ENCODE measurements around the gene NFAT5. TPM values are rescaled to one million over a fixed set of nuclear protein-coding genes. Genes with fewer than 3 reads are reported as not detected.

Gene NFAT5
- total and polyA plus RNA-seq, 7 donors, result 1.2 to 57.1 (median 39.4) TPM

DNA sequence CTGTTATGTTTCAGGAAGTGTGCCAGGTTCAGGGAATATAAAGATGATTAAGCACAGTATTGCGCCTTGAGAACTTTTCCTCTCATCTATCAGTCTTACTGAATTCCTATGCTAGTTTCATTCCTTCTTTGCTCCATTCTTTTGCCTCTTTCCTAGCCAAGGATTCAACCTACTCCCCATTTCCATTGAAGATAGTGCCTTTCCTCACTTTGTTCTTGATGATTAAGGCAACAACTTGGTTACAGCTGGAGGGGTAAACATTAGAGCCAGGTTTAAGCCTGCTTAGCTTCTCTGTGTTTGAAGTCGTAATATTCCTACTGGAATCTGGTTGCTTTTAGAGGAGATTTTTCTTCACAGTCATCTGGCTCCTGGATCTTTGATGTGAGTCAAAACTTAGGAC lies 85.5 kb downstream of the NFAT5 start:
- Histone ChIP-seq H3K27me3 (no peaks in the 10 kb centered on the region), H3K27ac (no peak overlapping the region), H3K36me3 (peaks cover 9 to 75% (median 21%) of the 10 kb centered on the region in 4 donors), H3K4me1 (no peaks in the 10 kb centered on the region), H3K9me3 (no peaks in the 10 kb centered on the region), H3K4me3 (no peak overlapping the region)
- no peak for TF ChIP-seq EP300 (IDR thresholded peaks at IDR 0.05)
- no peak for TF ChIP-seq POLR2A (IDR thresholded peaks at IDR 0.05)
- TF ChIP-seq, protein P1, sequence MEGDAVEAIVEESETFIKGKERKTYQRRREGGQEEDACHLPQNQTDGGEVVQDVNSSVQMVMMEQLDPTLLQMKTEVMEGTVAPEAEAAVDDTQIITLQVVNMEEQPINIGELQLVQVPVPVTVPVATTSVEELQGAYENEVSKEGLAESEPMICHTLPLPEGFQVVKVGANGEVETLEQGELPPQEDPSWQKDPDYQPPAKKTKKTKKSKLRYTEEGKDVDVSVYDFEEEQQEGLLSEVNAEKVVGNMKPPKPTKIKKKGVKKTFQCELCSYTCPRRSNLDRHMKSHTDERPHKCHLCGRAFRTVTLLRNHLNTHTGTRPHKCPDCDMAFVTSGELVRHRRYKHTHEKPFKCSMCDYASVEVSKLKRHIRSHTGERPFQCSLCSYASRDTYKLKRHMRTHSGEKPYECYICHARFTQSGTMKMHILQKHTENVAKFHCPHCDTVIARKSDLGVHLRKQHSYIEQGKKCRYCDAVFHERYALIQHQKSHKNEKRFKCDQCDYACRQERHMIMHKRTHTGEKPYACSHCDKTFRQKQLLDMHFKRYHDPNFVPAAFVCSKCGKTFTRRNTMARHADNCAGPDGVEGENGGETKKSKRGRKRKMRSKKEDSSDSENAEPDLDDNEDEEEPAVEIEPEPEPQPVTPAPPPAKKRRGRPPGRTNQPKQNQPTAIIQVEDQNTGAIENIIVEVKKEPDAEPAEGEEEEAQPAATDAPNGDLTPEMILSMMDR (IDR thresholded peaks at IDR 0.05), result no peak
- no peak for TF ChIP-seq POLR2AphosphoS5 (IDR thresholded peaks at IDR 0.05)
- no peak for DNase-seq
- intact Hi-C loops (cut with DNase I), result no loop called here
- WGBS, 2 donors, result 94 to 96% methylated on average over 2 of the region's 2 CpGs

DNA sequence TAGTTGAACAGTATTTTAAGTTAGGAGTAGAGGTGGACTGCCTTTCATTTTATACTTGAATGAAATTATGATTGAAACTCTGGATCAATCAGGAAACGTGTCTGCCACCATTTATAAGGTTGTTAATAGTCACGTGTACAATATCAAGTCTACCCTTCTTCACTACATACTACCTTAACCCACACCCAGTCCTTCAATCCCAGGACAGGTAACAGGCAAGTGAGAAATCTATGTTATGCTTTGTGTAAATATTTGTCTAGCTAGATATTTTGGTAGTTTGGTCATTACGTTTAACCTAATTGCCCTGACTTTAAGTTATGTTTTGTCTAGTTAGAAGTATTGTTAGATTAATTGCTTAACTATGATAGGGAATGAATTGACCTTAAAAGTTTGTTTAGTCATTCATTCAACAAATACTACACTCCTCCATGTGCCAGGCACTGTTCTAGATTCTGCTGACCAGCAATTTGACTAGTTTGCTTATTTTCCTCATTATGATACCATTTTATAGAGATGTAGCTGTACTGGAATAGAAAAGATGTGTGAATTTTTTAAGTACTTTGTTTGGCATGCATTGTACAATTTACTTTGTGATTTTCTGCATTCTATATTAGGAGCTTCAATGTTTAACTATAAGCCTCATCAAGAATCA lies 88.6 kb downstream of the NFAT5 start:
- no peaks in the 10 kb centered on the region for H3K4me1 ChIP-seq
- no peak overlapping the region for H3K27ac ChIP-seq
- no peak for DNase-seq
- no peaks in the 10 kb centered on the region for H3K27me3 ChIP-seq
- intact Hi-C loops (cut with DNase I), result no loop called here
- H3K9me3 ChIP-seq, result no peaks in the 10 kb centered on the region
- H3K36me3 ChIP-seq, result peaks cover 6 to 77% (median 18%) of the 10 kb centered on the region in 4 donors
- no peak for TF ChIP-seq POLR2AphosphoS5 (IDR thresholded peaks at IDR 0.05)
- no peak for TF ChIP-seq POLR2A (IDR thresholded peaks at IDR 0.05)
- TF ChIP-seq EP300 (IDR thresholded peaks at IDR 0.05), result no peak
- TF ChIP-seq, protein P1 (IDR thresholded peaks at IDR 0.05), result no peak
- no peak overlapping the region for H3K4me3 ChIP-seq
- 32 to 76% methylated on average over 3 of the region's 3 CpGs for WGBS, 2 donors

DNA sequence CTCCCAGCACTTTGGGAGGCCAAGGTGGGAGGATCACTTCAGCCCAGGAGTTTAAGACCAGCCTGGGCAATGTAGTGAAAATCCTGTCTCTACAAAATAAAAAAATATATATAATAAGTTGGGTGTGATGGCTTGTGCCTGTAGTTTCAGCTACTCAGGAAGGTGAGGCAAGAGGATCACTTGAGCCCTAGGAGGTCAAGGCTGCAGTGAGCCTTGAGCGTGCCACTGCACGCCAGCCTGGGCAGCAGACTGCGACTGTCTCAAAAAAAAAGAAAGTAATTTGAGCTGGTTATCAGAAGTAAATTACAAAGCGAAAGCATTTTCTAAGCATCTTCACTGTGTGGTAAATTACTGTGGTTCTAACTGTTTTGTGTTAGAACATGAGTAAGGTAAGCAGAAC lies 94.4 kb downstream of the NFAT5 start:
- no peaks in the 10 kb centered on the region for H3K4me1 ChIP-seq
- H3K27ac ChIP-seq, result no peak overlapping the region
- no peaks in the 10 kb centered on the region for H3K9me3 ChIP-seq
- H3K27me3 ChIP-seq, result no peaks in the 10 kb centered on the region
- H3K36me3 ChIP-seq, result peaks cover 18 to 90% (median 19%) of the 10 kb centered on the region in 4 donors
- TF ChIP-seq, protein P1 (IDR thresholded peaks at IDR 0.05), result no peak
- no peak for TF ChIP-seq EP300 (IDR thresholded peaks at IDR 0.05)
- TF ChIP-seq POLR2A (IDR thresholded peaks at IDR 0.05), result no peak
- TF ChIP-seq POLR2AphosphoS5 (IDR thresholded peaks at IDR 0.05), result no peak
- H3K4me3 ChIP-seq, result no peak overlapping the region
- DNase-seq, result no peak
- 96 to 97% methylated on average over 4 of the region's 4 CpGs for WGBS, 2 donors
- intact Hi-C loops (cut with DNase I), result no loop called here

DNA sequence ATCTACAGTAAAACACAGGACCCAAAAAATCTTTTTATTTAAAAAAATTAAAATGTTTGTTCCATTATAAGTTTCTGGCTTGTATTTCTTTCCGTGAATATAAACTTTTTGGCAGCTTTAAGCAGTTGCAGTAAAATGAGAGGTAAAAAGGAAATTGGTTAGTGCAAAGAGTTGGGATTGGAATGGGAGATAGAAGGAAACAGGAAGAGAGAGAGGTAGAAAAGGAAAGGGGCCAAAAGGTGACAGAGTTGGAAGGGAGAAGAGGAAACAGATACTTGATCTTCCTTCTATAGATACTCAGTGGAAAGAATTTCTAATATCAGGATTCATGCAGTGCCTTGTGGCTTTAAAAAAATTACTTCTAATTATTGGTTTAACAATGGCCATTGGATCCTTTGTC lies 97.1 kb downstream of the NFAT5 start:
- no peak for DNase-seq
- WGBS, 2 donors, result 79 to 86% methylated on average over 1 of the region's 1 CpG
- intact Hi-C loops (cut with DNase I), result no loop called here
- Histone ChIP-seq H3K27me3 (no peaks in the 10 kb centered on the region), H3K27ac (no peak overlapping the region), H3K36me3 (peaks cover 8 to 68% (median 13%) of the 10 kb centered on the region in 4 donors), H3K4me3 (no peak overlapping the region), H3K4me1 (no peaks in the 10 kb centered on the region), H3K9me3 (no peaks in the 10 kb centered on the region)
- TF ChIP-seq POLR2AphosphoS5 (IDR thresholded peaks at IDR 0.05) (no peak), POLR2A (IDR thresholded peaks at IDR 0.05) (no peak), EP300 (IDR thresholded peaks at IDR 0.05) (no peak)
- TF ChIP-seq, protein P1 (IDR thresholded peaks at IDR 0.05), result no peak

DNA sequence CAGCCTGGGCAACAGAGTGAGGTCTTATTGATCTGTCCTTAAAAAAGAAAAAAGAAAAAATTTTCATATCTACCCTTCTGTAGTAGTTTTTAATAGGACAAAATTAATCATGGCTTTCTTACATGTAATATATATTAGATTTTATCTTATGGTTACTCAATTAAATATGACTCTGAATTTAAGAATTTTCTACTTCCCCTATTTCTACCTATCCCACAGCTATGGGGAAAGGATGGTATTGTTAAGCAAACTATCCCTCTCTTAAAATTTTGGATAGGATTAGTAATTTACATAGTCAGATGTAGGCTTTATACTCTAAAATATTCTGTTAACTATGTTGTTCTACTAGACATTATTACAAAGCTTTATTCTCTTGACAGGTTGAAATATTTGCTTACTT lies 98.1 kb downstream of the NFAT5 start:
- no peak overlapping the region for H3K4me3 ChIP-seq
- no peak for DNase-seq
- peaks cover 6 to 68% (median 15%) of the 10 kb centered on the region in 4 donors for H3K36me3 ChIP-seq
- no peaks in the 10 kb centered on the region for H3K9me3 ChIP-seq
- intact Hi-C loops (cut with DNase I), result no loop called here
- no peak for TF ChIP-seq POLR2AphosphoS5 (IDR thresholded peaks at IDR 0.05)
- TF ChIP-seq, protein P1 (IDR thresholded peaks at IDR 0.05), result no peak
- no peak for TF ChIP-seq POLR2A (IDR thresholded peaks at IDR 0.05)
- no peak for TF ChIP-seq EP300 (IDR thresholded peaks at IDR 0.05)
- no peaks in the 10 kb centered on the region for H3K4me1 ChIP-seq
- H3K27me3 ChIP-seq, result no peaks in the 10 kb centered on the region
- H3K27ac ChIP-seq, result no peak overlapping the region
